Measurements from ENCODE around the gene SYNPR.

SYNPR gene

DNA sequence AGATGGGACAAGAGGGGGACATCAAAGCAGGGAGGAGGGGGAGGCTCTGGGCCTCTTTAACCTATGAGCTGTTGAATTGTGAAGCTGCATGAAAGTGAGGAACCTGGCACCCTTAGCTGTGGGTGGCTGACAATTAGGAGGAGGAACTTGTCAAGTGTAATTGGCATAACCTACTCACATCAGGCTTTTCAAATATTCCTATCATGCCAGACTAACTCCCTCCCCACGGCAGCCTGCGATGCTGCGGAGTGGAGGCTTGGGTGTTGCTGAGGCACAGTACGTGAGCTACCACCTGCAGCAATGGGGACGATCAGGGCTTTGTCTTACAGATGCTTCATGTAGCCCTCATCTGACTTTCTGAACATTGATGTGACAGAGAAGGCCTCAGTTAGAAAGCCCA lies 193.7 kb downstream of the SYNPR start:
- DNase-seq (ENCODE audit: low read depth), result no peak

DNA sequence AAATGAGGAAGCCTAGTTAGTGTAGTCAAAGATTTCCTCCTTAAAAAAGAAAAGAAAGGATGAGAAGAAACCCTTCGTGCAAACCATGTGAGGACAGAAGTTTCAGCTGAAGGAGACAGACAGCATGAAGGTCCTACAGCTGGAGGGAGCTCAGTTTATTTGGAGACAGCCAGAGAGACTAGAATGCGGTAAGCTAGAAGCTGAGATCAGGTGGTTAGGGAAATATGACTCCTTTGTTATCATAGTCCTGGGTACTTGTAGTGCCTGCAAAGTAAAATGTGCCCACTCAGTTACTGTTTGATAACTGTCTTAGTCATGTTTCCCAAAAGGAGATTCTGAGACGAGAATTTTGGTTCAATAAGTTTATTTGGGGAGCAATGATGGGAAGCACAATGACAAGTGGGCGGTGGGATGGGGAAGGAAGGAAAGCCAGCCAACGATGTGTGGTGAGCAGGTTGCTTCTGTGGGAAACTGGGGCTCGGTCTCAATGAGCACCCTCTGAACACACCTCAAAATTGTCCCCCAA lies 195.6 kb downstream of the SYNPR start:
- DNase-seq (ENCODE audit: low read depth), result no peak

DNA sequence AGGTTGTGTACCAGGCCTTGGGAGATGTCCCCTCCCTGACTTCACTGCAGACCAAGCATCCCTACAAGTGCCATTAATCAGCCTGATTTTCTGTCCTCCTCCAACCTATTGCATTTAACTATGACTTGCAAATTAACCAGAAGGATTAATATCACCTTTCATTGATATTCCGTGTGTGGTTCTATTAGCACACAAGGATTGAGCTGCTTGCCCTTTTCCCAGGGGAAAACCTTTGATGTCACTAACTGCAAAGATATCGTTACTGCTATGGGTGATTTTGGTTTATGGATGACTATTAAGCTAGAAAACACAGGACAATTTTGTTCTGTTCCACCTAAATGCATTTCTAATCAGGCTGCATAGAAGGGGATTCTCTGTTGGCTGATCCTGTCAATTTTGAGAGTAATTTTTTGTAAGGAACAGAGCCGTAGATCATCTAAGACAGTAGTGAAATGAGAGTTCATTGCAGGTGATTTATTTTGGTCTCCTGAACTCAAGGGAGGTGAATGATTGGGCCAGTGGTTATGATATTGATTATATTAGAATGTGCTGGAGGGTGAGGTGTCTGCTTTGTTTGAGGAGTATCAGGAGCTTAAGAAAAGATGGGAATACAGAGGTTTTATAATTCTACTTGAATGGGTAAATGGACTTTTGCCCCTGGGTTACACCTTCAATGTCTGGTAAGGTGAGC lies 196.9 kb downstream of the SYNPR start:
- no peak for DNase-seq (ENCODE audit: low read depth)

DNA sequence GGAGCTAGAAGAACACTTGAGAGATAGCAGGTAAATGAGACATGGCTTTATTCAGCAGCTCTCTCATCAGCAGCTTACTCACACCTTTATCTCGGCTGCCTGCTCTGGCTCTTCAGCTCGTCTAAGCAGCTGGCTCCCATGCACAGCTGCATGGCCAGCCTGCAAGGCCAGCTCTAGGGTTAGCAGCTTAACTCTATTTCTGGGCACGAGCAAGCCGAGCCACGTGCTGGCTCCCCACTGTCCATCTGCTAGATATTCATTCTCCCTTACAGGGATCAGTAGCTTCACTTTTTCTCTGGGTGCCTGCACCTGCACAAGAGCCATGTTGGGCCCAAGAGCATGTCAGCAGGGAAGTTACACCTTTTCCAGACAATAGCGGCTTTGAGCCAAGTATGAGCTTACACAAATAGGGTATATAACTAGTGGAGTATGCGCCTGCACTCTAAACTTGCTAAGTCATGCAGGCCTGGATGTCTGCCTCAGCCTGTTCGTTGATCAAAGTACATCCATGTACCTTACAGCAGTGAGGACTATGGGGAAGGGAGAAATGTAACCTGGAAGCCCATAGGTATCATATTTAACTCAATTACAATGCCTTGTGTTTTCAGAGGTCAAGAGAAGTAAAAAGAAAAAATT lies 199.5 kb downstream of the SYNPR start:
- no peak for DNase-seq (ENCODE audit: low read depth)

DNA sequence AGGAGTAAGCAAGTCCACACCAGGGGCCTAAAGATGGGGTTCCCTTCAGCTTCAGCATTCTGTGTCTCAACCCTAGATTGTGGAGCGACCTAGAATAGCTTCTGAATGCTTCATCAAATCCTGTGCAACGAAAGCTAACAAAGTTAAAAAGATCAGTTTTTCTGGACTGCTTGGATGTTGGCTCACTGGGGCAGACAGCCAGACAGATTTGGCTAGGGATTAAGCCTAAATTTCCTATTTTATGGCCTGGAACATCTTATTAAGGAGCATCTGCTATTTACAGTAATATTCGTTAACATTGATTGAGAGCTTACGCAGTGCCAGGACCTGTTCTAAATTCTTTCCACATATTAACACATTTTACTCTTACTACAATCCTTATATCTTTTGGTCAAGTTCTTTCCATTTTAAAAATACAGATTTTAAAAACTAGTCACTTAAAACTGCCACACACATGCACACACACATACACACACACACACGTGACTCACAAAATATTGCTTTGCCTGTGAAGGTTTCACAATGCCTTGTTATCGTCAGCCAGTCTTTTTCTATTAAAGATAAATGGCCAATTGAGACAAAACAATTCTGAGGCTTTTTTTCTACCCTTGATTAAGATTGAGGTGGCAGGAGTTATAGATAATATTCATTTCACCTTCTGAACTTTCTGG lies 201.0 kb downstream of the SYNPR start:
- no peak for DNase-seq (ENCODE audit: low read depth)

DNA sequence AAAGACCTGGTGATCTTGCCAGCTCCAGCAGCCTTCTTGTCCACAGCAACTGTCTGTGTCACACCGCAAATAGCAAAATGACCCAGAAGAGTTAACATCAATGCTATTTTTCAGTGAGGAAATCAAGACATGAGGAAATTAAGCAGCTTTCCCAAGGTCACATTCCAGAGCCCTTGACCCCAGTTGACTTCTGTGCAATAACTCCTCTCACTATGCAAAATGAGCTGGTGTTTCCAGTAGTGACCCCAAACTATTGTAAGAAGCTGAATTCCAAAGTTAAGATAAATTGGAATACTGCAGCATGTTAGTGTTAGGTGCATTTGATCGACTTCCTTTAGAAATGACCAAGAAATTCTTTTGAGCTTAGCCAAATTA lies 201.5 kb downstream of the SYNPR start:
- DNase-seq (ENCODE audit: low read depth), result no peak

DNA sequence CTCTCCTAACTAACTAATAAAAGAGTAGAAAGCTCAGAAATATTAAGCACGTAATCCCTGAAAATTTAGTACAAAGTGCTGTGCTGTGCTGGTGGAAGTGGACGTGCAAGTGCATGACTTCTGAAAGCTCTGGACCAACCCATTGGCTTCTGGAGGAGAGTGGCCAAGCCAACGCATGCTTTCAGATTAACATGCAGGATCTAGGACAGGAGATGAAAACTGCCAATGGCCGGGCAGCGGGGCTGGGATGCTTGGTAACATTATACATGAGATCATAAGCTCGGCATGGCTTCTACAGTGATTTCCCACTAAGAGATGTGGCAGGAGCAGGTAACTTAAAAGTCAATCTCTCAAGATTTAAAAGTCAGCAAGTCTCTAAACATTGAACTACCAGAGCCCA lies 203.5 kb downstream of the SYNPR start:
- no peak for DNase-seq (ENCODE audit: low read depth)

DNA sequence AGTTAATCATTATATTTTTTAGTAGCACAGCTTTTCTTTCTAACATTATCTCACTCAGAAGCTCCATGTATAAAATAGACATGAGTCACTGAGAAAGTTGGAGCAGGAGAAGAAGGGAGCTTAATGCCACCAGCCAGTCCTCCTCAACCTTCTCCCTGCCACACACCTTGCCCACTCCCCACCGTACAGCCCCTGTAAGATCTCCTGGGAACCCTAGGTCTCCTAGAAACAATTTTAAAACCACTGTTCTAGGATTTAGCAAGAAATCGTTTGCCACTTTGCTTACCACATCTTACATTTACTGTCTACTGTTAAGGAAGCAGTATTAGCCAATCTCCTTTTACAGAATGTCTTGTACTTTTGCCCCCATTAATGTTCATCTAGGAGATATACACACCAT lies 204.2 kb downstream of the SYNPR start:
- DNase-seq (ENCODE audit: low read depth), result no peak

DNA sequence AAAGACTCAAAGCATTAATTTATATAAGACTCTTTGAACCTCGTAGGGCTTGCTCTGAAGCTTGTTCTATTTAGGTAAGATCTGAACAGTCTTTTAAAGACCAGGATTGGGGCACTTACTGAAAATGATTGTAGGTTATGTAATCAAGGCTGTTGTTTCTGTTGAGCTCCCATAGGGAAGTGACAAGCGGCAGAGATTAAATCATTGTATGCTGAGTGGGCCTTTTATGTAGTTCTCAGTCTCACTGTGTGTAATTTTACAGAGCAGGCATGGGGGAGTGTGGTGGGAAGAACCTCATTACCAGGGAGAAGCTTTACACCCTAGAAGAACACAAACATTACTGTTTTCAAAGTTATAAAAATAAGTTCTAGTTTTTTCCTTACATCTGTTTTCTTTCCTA lies 214.4 kb downstream of the SYNPR start:
- no peak for DNase-seq (ENCODE audit: low read depth)

DNA sequence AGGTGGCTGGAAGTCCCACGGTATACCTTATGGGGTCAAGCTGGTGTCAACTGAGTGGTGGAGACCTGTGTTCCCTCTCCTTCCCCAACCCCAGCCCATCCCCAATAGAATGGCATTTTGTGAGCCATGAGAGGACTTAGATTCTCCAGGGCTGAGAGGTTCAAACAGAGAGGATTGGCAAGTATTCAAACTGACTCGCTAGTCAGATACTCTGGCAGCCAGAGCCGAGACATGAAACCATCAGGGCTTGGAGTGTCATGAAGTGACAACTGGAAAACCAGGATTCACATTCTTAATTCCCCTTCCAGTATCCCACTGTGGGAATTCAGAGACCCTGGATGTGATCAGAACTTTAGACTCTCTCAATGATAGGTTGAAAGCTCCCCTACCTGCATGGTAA lies 215.0 kb downstream of the SYNPR start:
- no peak for DNase-seq (ENCODE audit: low read depth)

DNA sequence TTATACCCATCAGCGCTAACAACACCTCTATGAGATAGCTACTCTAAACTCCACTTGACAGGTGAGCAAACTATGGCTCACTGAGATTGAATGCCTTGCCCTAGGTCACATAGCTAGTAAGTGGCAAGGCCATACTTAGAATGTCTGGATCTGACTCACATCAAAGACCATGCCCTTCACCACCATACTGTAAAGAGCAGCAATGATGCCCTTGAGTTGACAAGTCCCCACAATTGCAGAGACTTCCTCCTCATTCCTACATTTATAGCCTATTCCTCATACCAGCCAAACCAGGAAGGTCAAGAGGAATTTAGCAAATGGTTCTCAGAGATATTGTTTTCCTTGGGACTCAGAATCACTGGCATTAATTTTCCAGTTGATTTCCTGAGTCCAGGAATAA lies 216.5 kb downstream of the SYNPR start:
- no peak for DNase-seq (ENCODE audit: low read depth)

DNA sequence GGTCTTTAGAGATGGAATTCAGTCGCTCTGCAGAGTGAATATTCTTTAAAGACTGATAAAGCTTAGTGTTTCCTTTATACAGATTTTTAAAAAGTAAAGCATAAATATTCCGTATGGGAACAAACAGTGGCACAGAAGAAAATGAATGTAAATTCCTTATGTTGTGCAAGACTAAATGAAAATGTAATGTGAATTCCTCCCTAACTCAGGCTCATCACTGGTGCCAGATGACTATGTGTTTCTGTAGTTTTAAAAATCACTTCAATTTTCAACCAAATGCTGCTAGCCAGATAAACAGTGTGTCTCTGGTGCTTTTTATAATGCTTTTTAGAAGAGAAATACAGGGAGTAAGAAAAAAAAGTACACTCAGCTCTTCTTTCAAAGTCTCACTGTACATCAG lies 219.5 kb downstream of the SYNPR start:
- no peak for DNase-seq (ENCODE audit: low read depth)

DNA sequence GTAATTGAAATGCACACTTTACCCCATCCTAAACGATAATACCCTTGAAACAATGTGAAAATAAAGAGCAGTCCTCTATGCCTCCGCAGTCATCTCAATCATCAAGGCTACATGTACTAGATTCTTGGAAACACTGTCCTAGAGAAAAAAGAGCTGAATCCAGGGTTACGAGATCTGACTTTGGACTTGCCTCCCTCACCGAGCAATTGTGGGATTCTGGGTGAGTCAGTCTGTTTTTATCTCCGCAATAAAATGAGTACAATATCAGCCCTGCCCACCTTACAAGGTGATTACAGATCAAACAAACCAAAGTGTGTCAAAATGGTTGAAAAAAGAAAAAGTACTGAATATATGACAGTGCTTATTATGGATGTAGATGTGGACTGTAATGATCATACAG lies 222.1 kb downstream of the SYNPR start:
- no peak for DNase-seq (ENCODE audit: low read depth)

DNA sequence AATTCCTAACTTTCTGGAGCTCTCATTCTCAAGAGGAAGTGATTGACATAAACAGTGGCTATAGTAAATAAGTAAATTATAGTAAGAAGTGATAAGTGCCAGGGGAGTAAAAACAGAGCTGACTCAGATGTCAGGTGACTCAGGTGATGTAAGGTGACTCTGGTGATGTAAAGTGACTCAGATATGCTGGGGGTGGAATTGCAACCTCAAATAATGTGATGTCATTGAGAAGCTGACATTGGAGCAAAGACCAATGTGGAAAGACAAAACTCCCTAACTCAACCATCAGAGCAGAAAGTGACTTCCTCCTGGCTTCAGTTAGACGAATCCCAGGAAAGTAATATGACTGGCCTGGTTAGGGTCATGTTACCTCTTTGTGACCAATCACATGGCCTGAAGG lies 230.2 kb downstream of the SYNPR start:
- DNase-seq (ENCODE audit: low read depth), result no peak

DNA sequence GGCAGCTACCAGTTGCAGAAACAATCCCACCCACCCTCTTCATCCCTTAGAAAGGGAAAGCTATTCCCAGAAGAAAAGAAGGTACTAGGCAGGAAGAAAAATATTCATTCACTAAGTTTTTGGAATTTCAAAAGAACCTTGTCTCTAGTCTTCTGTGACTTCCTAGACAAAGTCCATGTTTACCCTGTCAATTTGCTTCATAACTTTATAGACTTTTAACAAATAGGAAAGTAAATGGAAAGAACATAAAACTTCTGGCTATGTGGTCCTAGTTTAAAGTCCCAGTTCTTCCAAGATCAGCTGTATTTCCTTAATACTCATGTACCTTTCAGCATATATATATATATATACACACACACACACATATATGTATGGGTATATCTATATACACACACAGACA lies 230.7 kb downstream of the SYNPR start:
- DNase-seq (ENCODE audit: low read depth), result no peak

DNA sequence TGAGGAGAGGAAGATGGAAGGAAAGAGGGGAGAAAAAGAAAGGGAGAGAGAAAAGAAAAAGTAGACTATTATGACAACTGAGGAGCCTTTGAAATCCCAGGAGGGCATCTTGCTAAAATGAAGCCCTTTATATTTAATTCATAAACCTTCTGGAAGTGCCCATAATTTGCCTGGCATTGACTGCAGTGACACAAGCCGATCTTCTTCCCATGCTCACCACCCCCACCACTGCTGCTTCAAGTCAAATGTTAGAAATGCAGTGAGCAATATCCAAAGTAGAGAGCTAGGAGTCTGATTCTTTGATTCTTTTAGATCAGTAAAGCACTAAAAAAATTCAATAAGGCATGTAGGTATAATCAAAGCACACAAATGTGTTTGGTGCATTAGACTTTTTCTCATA lies 235.7 kb downstream of the SYNPR start:
- DNase-seq (ENCODE audit: low read depth), result no peak

DNA sequence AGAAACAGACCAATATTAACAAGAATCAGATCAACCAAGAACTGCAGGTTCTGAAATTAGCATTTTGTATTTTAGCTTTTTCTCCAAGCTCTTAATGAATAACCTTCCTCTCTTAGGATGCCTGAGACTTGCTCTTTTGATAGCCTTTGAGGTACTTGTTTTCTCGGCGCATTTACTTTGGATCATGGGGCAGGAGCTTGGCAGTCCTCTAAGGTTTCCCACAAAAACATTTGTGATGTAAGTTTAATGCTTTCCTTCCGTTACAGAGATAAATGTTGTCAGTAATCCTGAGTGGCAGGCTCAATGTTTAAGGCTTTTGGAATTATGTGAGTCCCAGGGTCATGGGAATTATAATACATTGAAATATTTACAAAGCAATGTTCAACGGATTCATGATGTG lies 236.6 kb downstream of the SYNPR start:
- no peak for DNase-seq (ENCODE audit: low read depth)

DNA sequence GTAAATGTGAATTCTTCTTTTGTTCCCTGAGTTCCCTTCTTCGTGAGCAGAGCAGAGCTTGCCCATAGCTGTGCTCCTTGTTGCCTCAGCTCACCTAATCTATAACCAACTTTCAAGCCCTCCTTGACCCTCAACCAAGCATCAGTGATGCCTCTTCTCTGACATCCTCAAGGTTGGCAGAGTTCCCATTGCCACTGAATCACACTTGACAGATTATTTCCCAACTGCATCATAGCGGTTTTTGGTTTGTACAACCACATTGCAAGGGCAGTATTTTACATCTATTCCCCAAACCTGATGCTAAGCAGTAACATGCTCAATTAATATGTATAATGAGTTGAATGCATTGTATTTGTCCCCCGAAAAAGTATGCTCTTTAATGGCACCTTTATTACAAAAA lies 241.3 kb downstream of the SYNPR start:
- DNase-seq (ENCODE audit: low read depth), result no peak

DNA sequence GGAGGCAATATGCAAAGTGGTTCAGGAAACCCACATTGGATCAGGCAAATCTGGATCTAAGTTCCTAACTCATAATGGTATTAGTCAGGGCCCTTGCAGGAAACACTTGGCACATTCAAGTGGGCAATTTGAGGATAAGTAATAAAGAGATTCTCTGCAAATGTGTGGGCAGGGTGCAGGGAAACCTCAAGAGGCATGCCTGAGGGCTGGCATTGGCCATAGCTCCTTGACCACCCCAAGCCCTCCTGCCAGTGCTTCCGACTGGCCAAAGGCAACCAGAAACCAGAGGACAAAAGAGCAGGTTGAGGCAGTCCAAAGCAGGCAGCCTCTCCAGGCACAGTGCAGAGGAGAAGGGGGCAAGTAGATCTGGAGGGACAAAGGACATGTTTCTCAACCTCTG lies 243.5 kb downstream of the SYNPR start:
- no peak for DNase-seq (ENCODE audit: low read depth)

DNA sequence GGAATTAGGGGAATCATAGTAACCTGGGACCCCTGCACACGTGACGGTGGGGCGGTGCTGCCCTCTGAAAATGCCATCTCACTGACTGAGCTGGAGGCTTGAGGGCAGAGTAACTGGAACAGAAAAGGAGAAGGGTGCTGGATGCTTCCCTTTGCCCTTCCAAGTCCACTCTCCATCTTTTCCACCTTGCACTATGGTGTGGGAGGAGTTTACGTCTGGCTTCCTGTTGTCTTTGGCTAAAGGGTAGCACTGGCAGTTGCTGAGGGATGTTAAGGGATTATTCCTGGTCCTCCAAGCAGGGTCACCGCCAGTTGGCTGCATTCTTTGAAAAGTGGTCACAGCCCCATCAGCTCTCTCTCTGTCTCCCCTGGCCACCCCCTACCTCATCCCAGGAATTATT lies 245.0 kb downstream of the SYNPR start:
- DNase-seq (ENCODE audit: low read depth), result no peak

DNA sequence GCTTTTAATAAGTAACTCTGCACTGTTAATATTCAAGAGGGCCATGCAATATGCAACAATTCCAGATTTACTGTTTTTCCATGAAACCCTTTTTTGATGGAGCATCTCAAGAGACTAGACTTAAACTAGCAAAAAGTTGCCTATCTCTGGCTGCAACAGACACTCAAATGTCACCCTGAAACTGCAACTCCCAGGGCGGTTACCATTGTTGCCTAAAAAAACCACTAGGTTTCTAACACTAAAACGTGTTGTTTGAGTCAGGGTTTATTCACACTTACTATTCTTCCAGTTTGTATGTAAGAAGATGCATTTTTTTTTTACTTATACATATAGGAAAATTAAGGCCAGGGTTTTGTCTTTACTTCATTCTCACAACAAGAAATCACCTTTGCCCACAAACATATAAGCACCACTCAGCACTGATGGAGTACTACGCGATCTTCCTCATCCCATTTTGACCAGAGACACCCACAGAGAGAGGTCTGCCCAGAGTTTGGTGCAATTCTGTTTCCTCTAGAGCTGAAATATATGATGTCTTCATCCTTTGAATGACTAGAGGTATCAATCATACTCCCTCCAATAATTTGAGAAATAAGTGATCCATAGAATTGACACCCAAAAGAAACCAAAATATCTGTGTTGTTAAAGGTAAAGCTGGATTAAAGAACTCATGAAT lies 250.4 kb downstream of the SYNPR start:
- no peak for DNase-seq (ENCODE audit: low read depth)

DNA sequence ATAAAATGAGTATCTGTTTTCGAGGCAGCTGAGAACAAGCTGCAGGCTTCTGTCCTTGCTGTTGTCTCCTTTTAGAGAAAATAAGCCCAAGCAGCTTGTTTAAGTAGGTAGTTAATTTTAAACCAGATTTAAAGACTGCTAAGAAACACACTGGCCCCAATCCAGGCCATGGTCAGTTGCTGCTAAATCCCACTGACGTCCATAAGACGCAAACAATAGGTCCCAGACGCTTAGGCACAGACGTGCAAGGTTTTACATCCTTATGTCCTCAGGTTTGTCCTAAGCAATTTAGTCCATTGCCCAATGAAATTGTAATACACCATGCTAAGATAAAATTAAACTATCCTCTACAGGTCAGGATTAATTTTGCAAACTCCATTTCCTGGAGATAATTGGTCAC lies 254.4 kb downstream of the SYNPR start:
- no peak for DNase-seq (ENCODE audit: low read depth)

DNA sequence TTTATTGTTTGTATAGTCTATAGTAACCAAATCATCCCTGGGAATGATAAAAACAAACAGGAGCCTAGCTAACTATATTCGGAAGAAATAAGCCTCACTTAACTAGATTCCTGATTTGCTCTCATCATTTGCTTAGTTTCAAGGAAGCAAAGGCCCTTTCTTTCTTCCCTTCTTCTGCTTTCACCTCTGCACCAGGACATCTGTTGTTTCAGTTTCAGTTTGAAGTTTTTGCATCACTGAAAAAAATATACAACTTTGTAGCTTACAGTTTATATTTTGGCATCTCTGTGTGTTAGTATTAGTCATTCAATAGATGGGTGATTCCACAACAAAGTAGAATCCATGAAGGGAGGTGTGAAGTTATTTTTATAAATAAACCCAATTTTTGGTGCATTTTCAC lies 260.8 kb downstream of the SYNPR start:
- DNase-seq (ENCODE audit: low read depth), result no peak

Data from stromal cell of bone marrow (primary cell).